Measurements from ENCODE around the gene CEPT1. TPM values are rescaled to one million over a fixed set of nuclear protein-coding genes. Genes with fewer than 3 reads are reported as not detected.
"Not testable (repeated sequence)": the region's sequence is repeated elsewhere in the genome, so short reads cannot be mapped to it uniquely, and the experiment has no call there.

The CEPT1 gene
- total RNA-seq: 10 to 100 TPM; 27.2 to 71.7 (median 35.3) TPM

DNA sequence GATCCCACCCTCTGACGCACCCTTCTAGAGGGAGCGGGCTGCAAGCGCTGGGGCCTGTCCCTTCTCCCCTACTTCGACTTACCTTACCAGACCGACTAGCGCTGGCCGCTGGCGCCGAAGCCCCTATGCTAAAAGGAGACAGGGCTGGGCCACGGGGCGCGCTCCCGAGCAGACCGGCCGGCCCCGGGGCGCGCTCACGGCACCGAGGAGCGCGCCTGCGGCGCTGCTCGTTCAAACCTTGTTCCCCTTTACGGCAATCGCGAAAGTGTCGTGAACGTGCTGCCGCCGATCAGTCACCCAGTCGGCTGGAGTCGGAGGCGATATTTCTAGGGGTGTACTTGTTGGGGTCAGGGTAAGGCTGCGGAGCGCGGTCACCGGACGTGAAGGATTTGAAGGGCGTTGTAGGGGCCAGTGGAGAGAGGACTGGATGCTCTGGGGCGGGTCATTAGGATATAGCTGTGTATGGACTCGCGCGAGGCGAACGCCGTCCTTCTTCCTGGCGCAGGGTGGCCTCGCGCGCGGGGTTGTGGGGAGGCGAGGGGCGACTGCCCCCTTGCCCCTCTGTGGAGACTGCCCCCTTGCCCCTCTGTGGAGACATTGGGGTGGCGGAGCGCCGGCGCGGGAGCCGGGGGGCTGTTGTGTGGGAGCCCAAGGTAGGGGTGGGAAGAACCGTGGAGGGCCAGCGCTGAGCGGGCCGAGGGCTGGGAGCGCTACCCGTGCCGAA, at the start of gene CEPT1, which contains the start of gene DRAM2:
Gene CEPT1, plus strand, starts transcription at position 268 of the 724 bp plus-strand sequence. CDS start 7,492 bp downstream, outside the sequence.
Gene DRAM2, minus strand, starts transcription at position 138 of the 724 bp plus-strand sequence. CDS start 8,539 bp downstream, outside the sequence.
- Histone ChIP-seq H3K9me3 (no peaks in the 10 kb centered on the region), H3K4me1 (peaks cover 17 to 46% (median 30%) of the 10 kb centered on the region in 4 donors), H3K4me3 (peak within 1 kb of the TSS; percentile 76 to 95 (median 90)), H3K36me3 (peaks cover 0 to 16% (median 4%) of the 10 kb centered on the region in 4 donors), H3K27ac (peak within 1 kb of the TSS; percentile 94 to 97 (median 95)), H3K27me3 (no peaks in the 10 kb centered on the region)
- peak; percentile 97 to 99 for ATAC-seq (ENCODE audit: low FRiP score in 2 of 2)
- TF ChIP-seq POLR2A (IDR thresholded peaks at IDR 0.05) (peak in 3 of 4 donors; percentile 14 to 88 (median 55)), POLR2AphosphoS5 (IDR thresholded peaks at IDR 0.05) (peak; percentile 79 to 87), EP300 (IDR thresholded peaks at IDR 0.05) (no peak)
- TF ChIP-seq, protein P1, sequence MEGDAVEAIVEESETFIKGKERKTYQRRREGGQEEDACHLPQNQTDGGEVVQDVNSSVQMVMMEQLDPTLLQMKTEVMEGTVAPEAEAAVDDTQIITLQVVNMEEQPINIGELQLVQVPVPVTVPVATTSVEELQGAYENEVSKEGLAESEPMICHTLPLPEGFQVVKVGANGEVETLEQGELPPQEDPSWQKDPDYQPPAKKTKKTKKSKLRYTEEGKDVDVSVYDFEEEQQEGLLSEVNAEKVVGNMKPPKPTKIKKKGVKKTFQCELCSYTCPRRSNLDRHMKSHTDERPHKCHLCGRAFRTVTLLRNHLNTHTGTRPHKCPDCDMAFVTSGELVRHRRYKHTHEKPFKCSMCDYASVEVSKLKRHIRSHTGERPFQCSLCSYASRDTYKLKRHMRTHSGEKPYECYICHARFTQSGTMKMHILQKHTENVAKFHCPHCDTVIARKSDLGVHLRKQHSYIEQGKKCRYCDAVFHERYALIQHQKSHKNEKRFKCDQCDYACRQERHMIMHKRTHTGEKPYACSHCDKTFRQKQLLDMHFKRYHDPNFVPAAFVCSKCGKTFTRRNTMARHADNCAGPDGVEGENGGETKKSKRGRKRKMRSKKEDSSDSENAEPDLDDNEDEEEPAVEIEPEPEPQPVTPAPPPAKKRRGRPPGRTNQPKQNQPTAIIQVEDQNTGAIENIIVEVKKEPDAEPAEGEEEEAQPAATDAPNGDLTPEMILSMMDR (IDR thresholded peaks at IDR 0.05): peak in 2 of 6 experiments; percentile 11 to 14
- peak; percentile 97 to 99 for DNase-seq
- WGBS, 2 donors: 0 to 1% methylated on average over 15 to 52 of the region's 68 CpGs

DNA sequence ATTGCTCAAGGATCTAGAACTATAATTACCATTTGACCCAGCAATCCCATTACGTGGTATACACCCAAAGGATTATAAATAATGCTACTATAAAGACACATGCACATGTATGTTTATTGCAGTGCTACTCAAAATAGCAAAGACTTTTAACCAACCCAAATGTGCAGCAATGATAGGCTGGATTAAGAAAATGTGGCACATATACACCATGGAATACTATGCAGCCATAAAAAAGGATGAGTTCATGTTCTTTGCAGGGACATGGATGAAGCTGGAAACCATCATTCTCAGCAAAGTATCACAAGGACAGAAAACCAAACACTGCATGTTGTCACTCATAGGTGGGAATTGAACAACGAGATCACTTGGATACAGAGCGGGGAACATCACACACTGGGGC, 44.6 kb upstream of the CEPT1 start:
- WGBS, 2 donors: 90 to 94% methylated on average over 3 of the region's 3 CpGs
- H3K9me3 ChIP-seq: peaks cover 0 to 17% (median 4%) of the 10 kb centered on the region in 4 donors
- not testable (repeated sequence) for H3K27me3 ChIP-seq; ATAC-seq (ENCODE audit: low FRiP score in 2 of 2); H3K36me3 ChIP-seq; H3K4me1 ChIP-seq; DNase-seq; H3K4me3 ChIP-seq; H3K27ac ChIP-seq

DNA sequence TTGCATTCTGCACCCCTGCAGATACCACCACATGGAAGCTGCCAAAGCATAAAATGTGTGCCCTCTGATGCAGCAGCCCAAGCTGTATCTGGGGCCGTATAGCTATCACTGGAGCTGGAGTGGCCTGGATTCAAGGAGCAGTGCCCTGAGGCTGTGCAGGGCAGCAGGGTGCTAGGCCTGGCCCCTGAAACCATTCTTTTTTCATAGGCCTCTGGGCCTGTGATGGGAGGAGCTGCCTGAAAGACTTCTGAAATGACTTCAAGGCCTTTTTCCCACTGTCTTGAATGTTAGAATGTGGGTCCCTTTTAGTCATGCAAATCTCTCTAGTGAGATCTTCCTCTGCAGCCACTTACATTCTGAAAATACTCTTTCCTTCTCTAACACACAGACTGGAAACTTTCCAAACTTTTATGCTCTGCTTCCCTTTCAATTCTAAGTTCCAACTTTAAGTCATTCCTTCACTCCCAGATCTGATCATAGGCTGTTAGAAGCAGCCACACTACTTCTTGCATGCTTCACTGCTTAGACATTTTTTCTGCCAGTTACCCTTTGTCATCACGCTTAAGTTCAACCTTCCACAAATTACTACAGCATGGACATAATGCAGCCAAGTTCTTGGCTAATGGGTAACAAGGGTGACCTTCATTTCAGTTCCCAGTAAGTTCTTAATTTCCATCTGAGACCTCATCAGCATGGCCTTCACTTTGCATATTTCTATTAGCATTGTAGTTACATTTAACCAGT, 42.5 kb upstream of the CEPT1 start:
- 92 to 100% methylated on average over 2 of the region's 2 CpGs for WGBS, 2 donors
- no peak overlapping the region for H3K27ac ChIP-seq
- no peaks in the 10 kb centered on the region for H3K4me1 ChIP-seq
- H3K9me3 ChIP-seq: peaks cover 0 to 27% (median 5%) of the 10 kb centered on the region in 4 donors
- no peaks in the 10 kb centered on the region for H3K27me3 ChIP-seq
- DNase-seq (no peak), ATAC-seq (ENCODE audit: low FRiP score in 2 of 2) (no peak)
- TF ChIP-seq POLR2AphosphoS5 (IDR thresholded peaks at IDR 0.05) (no peak), EP300 (IDR thresholded peaks at IDR 0.05) (no peak), POLR2A (IDR thresholded peaks at IDR 0.05) (no peak)
- TF ChIP-seq, protein P1 (IDR thresholded peaks at IDR 0.05): no peak
- no peaks in the 10 kb centered on the region for H3K36me3 ChIP-seq
- H3K4me3 ChIP-seq: no peak overlapping the region

DNA sequence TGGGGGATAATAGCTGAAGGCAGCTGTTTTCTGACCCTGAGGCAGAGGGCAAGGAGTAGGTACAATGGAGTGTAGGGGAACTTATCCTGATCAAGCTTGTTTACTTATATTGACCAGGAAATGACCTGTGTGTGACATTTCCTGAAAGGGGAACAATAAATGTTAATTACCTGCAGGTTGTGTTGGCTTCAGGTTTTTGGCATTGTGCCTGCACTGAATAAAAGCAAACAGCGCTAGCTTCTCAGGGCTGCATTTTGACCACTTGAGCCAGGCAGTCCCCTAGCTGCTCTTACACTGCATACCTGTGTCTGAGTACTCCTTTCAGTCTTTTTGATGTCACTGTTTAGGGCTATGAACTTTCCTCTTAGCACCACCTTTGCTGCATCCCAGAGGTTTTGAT, 40.7 kb upstream of the CEPT1 start:
- Histone ChIP-seq H3K4me1 (no peaks in the 10 kb centered on the region), H3K36me3 (no peaks in the 10 kb centered on the region), H3K9me3 (peaks cover 0 to 26% (median 4%) of the 10 kb centered on the region in 4 donors), H3K27me3 (no peaks in the 10 kb centered on the region), H3K27ac (no peak overlapping the region), H3K4me3 (no peak overlapping the region)
- ATAC-seq (ENCODE audit: low FRiP score in 2 of 2) (no peak), DNase-seq (no peak)
- 63 to 85% methylated on average over 1 of the region's 1 CpG for WGBS, 2 donors
- TF ChIP-seq, protein P1 (IDR thresholded peaks at IDR 0.05): no peak
- TF ChIP-seq POLR2A (IDR thresholded peaks at IDR 0.05) (no peak), EP300 (IDR thresholded peaks at IDR 0.05) (no peak), POLR2AphosphoS5 (IDR thresholded peaks at IDR 0.05) (no peak)
